Measurements from ENCODE around the gene MACROH2A1.

Gene MACROH2A1

DNA sequence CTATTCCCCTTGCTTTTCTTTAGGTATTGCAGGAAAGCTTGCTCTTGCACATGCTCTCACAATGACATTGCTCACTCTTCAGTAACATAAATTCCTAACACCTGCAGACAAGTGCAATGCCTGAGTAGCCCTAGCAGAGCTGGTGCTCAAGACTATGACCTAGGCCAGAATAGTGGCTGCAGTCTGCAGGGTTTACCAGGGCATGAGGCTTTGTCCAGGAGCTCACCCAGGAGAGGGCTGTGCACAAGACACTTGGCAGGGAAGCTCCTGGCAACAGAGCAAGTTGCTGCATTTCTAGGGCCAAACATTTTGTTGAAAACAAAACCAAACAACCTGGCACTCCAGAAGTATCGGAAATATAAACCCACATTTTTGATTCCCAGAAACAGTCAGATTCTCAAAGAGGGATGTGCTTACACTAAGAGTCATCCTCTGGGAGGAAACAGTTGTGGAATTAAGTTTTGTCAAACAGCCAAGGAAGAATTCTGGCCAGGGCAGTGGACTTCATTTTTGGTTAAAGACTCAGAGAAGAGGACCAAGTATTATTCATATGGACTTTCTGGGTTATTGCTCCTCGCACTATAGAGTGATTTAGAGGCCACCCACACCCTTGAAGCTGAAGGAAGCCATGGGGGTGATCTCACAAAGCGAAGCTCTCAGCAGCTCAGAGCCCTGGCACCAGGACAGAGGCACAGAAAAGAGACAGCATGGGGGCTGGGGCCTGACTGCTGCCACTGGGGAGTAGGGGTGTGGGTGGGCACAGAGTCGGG is 44.9 kb downstream of the MACROH2A1 start:
- peak; percentile 95 for DNase-seq

DNA sequence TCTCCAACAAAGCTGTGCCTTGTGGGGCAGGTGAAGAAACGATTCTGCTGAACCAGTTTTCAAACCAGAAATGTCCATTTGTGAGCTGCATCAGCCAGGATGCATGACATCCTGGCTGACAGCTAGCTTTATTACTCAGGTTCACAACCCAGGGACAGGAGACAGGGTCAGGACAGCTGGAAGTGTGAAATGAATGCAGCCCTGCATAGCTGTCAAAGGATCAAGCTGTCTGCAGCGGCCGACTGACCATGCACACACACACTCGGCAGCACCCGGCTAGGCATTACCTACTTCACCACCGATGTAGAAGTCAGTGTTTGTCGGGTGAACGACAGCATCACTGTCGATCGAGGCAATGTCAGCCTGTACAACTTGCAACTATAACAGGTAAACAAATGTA is 48.5 kb downstream of the MACROH2A1 start:
- DNase-seq, result no peak

DNA sequence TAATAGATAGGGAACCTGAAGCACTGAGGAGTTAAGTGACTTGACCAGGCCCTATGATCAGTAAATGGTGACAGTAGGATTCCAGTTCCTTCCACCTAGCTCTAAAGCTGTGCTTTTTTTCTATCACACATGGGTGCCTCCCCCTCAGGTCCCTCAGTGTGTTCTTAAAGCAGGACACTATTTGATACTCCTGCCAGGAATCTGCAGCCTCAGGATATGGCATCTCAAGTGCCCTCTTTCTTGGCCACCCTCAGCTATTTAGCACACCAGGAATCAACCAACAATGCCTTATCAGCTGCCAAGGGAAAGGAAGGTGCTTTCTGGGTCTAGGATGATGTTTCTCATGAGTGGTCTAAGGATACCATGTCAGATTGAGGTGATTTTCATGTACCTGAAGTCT is 49.1 kb downstream of the MACROH2A1 start:
- no peak for DNase-seq

DNA sequence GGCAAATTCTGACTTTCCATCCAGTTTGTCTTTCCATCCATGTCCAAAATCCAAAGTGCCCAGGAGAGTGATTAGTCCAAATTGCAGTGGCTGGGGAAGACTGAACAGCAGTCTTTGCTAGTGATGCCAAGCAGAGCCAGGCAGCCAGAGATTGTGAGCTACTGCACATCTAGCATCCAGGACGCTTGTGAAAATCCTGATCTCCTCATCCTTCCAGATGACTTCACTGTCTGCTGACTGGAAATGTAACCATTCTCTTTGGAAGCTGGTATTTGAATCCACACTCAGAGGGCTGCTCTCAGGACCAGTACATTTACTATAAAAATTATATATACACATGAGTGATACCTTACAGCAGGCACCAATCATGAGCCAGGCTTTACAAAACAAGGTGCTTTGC is 49.6 kb downstream of the MACROH2A1 start:
- no peak for DNase-seq

DNA sequence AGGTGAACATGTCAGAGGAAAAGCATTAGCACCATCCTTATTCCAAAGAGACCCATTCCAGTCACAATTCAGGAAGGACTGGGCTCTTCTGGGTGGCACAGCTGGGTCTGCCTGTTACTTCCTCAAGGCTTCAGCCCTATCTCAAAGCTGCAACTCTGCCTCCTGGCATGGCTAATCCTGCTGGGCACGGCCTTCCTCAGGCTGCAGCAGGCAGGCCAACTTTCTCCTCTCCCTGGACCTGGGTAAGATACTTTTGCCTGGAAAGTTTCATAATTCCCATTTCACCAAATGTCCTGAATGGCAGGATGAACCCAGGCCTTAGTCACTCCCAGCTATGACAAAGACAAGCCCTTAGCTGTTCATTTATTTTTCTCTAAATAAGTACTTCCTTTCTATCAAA is 50.1 kb downstream of the MACROH2A1 start:
- no peak for DNase-seq

DNA sequence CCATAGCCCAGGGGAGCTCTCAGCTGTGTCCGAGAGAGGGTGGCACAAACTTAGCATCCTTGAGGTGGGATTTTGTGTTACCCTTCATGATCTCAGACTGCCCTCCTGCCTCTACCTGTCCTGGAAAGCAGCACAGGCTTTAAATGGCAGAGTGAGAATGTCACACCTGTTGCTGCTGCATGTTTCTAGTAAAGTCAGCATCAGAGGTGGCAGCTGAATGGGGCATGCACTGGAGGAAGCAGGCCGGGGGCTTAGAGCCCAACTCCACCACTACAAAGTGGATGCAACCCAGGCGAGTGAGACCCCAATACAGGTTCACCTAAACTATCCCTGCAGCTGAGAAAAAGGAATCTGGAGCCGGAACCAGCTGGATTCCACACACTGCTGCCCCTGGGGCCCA is 51.6 kb downstream of the MACROH2A1 start:
- DNase-seq, result no peak

DNA sequence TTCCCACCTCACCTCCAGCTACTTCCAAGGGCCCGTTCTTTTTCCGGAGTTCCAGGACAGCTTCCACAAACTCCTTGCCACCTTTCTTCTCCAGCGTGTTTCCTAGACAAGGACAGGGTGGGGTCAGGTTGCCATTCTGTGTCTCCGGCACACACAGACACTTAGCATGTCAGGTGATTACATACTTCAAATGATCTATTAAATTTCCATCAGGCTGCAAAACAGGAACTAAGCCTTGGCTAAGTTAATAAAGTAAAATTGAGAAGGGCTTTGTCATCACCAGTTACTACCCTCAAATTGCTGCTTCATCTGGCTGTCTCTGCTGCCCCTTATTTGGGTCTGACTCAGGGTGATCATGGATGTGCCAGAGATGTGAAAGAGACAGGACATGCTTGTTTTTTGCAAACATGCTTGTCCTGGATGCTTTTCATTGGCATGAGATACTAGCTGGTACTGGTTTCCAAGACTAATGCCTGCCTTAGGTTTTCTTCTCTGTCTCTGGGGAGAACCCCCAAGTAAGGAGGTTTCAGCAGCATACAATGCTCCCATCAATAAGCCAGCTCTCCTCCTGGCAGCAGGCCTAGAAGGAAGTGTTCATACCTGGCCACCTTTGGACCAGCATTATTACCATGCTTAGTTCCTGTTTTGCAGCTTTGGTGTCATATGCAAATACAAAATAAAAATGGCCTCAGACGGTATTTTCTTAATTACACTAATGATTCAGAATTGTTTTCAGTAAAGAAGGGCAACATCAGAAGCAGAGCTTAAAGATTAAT is 52.9 kb downstream of the MACROH2A1 start:
- no peak for DNase-seq

DNA sequence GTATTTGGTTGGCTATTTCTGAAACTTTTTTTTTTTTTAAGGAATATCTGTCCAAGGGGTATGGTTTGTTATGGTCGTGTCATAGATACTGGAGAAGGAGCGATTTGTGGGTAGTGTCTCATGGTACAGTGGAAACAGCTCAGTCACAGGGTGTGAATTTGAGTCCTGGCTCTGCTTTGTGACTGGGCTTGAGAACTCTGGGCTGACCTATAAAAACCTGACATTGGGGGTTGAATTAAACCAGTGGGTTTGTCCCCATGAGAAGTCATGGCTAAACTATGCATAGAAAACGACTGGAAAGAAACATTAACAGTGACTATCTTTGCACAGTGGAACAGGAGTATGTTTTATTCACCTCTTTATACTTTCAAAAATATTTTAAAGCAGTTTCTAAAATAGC is 54.7 kb downstream of the MACROH2A1 start:
- DNase-seq, result peak; percentile 50

DNA sequence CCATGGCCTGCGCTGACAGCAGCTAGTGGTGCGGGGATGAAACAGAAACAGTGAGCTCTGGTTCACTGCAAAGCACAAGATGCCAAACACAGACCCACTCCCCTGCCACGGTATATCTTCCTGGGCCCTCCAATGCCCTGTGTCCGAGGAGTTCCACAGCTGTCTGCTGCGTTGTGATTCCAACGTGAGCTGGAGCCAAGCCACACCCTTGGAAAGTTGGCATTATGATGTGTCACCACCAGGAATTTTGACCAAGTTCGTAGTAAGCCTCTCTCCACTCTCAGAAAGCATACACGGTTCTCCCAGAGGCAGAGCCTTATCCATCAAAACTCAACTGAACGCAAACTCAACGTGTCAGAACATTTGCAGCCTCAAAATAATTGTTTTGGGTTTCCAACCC is 55.6 kb downstream of the MACROH2A1 start:
- DNase-seq, result peak; percentile 27

DNA sequence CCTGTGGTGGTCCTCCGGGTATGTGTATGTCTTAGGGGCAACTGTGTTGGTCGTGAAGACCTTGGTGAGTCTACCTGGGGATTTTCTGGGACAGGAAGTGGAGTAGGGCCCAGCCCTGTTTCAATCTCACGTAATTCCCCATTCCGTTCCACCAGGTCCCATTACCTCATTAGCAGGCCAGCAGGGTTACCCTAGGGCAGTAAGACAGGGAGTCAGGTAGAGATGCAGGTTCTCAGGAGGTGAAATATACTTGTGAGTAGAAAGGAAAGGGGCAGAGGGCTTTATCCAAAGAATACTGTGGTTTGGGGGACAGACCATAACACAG is 56.5 kb downstream of the MACROH2A1 start:
- no peak for DNase-seq

DNA sequence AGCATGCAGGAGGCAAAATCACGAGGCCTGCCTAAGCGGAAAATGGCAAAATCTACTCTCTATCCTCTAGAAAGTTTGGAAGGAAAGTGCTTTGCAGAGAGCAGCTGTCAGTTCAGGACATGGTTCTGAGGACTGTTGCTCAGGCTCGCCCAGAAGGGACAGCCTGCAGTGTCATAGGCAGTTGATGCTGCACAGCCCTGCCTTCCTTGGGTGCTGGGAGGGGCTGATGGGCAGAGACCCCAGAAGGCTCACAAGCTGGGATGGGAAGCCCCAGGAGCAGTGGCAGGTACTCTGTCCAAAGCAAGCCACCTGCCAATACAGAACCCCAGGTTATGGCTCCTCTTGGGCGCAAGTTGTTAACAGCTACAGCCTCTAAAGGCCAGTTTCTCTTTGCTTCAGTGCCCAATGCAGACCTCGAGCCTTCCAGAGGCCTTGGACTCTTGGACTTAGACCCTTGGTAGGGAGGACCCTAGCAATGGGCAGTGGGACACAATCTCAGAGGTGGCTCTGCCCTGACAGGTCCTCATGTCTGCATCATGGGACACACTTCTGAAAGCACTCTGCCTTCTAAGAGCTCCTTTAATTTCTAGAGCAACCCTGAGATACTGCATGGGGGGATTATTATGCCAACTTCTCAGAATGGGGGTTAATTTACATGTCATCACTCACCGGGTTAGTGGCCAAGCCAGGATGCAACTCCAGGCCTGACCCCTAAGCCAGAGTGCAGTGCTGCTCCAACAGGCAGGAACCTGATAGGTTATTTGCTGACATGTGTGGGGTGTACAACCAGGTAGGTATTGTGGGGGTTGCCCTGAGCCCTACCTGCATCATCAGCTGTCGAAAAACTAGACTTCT is 57.1 kb downstream of the MACROH2A1 start:
- no peak for DNase-seq

DNA sequence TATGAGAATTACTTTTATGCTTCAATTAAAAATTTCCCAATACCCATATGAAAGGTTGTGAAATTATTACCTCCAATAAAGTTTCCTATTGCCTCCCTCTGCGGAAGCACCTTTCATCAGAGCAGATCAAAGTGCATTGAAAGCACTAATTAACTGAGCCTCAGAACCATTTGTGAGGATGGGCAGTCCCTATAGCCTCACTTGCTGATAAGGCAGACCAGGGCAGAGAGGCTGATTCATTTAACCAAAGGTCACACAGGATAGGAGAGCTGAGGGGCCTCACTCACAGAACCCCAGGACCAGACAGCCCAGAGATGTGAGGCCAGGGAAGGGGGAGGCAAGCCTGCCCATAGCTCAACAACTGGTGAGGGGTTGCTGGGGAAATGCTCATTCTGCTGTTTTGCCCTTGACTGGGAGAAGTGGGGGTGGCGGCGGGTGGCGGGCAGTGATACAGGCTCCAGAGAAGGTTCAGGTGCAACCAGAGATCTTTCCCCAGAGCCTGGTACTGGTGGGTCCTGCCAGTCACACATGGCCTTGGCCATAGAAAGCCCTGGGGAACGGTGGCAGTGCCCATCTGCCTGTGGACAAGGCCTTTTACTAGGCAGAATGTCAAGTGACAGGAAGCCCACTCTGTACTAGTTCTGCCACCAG is 57.9 kb downstream of the MACROH2A1 start:
- DNase-seq, result no peak

DNA sequence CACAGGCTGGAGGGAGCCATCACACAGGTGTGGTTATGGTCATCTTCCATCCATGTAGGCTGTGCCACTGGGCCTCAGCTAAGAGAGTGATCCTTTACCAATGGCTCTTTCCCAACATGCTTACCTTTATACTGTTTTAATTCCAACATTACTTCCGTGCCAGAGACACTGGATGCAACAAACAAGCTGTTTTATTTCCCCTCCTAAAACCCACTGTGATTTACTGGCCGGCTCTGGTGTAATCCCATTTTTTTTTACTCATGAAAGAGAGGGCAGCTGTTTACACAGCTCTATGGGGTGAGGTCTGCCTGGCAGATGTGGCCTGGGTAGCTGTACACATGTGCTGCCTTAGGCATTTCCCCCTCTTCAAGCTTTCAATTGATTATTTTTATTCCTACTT is 58.5 kb downstream of the MACROH2A1 start:
- no peak for DNase-seq

DNA sequence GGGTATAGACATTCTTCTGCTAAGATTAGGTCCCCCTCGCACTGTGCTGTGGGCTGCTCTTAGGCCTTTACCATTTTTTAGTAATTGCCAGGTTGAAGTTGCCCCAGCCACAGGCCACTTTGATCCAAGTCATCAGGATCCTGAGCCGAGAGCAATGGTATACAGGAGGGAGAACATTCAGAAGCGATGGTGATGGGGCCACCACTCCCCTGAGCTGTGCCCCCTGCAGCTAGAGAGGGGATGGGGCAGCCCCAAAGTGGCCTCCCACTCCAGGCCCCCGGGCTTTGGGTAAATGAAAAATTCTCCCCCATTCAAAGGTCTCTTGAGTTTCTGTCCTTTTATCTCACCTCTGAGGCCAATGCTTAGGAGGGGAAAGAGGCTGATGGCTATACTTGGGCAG is 59.4 kb downstream of the MACROH2A1 start:
- DNase-seq, result no peak

DNA sequence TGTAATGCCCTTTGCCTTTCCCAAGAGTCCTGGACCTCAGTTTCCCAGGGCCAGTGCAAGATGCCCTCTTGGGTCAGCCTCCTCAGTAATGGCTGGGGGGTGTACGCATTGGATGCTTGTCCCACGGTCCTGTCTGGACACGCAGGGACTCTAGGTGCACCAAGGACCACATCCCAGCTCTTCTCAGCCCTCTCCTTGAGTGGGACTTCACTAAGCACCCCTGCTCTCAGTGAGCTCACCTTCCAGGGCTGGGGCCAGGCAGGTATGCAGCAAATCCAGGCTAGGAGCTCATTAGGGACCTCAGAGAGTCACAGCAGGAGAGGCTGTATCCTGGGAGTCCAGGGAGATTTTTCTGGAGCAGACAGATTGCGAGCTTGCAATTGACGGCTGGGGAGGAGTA is 59.8 kb downstream of the MACROH2A1 start:
- DNase-seq, result no peak

DNA sequence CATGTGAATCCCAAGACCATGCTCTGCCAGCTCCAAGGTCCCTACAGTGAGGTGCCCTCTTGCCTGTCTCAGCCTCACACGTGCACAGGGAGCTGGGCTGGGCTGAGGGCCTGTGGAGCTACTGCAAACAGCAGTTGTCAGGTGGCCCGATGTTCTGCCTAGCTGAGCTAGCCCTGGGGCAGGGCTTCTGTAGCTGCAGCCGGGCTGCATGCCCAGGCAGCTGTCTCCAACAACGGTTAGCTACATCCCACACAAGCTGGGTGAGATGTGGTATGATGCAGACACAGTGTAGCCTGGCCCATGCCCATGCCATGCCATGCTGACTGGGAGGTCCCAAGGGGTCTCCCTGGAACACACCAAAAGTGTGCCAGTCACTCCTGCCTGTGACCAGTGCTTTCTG is 62.0 kb downstream of the MACROH2A1 start:
- no peak for DNase-seq

DNA sequence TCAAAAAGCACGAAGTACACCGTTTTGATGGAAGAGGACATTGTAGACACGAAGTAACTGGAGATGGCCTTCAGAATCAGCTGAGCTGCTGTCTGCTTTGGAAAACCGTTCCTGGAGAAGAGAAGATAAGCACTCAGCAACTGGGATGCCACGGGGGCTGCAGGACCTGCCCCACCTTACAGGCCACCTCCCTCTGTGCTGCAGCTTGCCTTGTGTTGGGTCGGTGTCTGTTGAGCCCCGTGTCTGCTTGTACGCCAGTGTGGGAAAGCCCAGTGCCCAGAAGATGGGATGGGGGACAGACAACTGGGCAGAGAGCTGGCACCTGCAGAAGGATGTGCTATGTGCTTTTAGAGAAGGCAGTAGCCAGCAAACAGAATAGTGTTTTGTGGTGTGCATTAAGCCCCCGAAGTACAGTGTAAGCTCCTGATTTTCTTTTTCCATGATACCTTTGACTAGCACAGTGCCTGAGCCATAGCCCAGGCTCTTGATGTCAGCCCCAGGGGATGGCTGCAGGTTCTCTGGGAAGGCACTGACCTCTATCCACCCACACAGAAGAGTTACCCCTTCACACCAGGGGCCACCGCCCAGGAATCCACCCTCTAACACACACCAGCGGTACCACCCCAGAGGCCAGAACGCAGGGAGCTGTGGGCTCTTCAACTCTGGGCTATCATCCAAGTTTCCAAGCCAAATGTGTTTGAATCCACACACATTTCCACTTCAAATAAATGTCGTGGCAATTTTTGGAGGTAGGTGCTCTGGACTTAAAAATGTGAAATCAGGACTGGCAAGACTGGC is 63.8 kb downstream of the MACROH2A1 start:
- no peak for DNase-seq

DNA sequence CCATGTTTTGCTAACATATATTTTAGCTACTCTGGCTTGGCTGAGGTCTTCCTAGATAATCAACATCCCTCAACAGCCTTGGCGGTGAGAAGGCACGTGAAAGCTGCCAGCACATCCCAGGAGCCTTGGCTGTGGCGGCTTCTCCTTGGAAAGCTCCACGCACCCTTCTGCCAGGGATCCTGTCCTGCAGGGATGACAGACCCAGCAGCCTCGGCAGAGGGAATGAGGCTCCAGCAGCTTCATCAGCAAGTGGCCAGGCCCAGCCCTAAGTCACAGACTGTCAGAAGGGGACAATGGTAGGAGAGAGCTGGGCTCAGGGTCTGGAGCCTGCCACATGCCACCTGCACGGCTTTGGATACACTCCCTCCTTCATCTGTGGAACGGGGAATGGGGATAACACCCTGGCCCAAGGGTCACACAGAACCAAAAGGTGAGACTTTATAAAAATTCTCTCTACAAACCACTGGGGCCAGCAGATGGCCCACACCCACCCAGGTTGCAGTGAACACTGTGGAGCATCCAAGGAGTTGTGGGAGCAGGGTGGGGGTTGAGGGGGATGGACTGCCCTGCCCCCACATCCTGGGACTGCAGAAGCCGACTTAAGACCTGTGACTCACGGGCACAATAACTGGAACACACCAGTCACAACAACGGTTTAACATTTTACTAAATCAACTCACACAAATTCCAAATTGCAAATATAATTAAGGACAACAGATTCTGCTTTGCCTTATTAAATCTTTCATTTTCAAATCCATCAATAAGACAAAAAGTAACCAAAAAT is 65.1 kb downstream of the MACROH2A1 start:
- DNase-seq, result no peak

DNA sequence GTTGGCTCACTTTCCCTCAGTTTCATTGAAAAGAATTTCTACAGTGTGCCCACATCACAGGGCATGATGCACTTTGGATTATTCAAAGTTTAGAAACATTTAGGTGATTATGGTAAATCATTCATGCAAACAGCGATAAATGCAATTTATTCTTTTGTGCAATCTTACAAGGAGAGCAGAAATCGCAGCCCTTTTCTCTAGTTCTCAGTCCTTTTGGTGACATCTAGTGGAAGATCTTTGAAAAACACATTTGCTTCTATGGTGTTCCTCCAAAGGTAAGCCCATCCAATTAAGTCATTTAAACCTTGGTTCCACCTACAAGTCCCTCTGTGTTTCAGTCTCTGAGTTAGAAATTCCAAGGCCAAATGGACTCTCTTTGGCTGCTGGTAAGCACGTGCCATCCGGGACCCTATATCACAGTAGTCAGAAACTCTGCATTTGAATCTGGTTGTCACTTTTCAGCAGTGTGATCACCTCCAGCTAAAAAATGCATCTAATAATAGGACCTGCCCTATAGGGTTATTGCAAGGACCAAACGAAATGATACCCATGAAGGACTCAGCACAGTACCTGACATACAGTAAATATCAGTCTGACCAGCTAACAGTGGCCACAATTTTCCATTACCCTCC is 66.4 kb downstream of the MACROH2A1 start:
- peak; percentile 65 for DNase-seq

DNA sequence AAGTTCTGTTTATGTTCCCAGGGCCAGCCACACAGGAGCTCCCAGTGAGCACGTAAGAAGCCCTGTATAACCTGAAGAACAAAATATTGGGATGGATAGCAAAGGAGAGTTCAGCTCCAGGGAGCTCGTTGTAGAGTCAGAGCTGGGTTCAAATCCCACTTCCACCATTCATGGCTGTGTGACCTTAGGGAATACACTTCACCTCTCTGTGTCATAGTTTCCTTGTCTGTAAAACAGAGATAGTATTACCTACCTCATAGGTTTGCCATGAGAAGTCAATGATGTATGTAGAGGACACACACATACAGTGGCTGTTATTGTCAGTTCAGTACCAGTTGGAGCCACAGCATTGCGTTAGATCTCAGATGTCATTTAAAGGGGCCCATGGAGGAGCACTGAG is 67.4 kb downstream of the MACROH2A1 start:
- DNase-seq, result no peak

DNA sequence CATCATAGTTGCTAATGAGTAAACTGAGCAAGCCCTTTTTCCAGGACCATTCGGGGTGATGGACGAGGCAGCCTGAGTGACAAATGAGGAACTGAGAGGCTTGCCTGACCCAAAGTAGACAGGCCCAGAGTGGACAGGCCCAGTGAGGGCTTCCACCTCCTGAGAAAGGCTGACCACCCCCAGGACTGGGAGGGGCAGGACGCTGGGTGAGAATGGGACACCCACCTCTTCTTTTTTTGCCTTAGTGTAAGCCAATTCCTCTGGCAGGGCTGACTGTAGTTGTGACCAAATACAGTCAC is 68.3 kb downstream of the MACROH2A1 start:
- no peak for DNase-seq
